DOHH2 (cell line): Measurements from ENCODE around the gene CCNE1.

Experiments used
- H3F3A ChIP-seq: fragments of 200-600 bp; sonication (generic), shearing (Covaris generic); 2 replicates; pipeline ENCODE4 v1.6.0; 2016; ENCODE audit warnings: antibody characterized with exemption, mild to moderate bottlenecking; ENCODE audit not compliant: control insufficient read depth, insufficient read depth
- H3K27ac ChIP-seq: fragments of 200-600 bp; sonication (generic); 2 replicates; pipeline ENCODE4 v1.5.1; 2014; ENCODE audit warnings: low read depth, mild to moderate bottlenecking, low read length, moderate library complexity
- H3K27me3 ChIP-seq: fragments of 200-600 bp; sonication (generic); 2 replicates; pipeline ENCODE4 v1.6.1; 2014; ENCODE audit warnings: mild to moderate bottlenecking, low read length, mixed read lengths; ENCODE audit not compliant: control insufficient read depth
- H3K36me3 ChIP-seq: fragments of 200-600 bp; sonication (generic); 2 replicates; pipeline ENCODE4 v1.6.1; 2014; ENCODE audit warnings: mild to moderate bottlenecking, low read length, moderate library complexity, mixed read lengths; ENCODE audit not compliant: control insufficient read depth
- H3K4me1 ChIP-seq: fragments of 200-600 bp; sonication (generic); 2 replicates; pipeline ENCODE4 v1.6.1; 2014; ENCODE audit warnings: mild to moderate bottlenecking, low read length, mixed read lengths; ENCODE audit not compliant: control insufficient read depth
- H3K4me2 ChIP-seq: fragments of 200-600 bp; sonication (generic); 2 replicates; pipeline ENCODE4 v1.6.0; 2014; ENCODE audit warnings: mild to moderate bottlenecking, low read length, moderate library complexity
- H3K4me3 ChIP-seq: fragments of 200-600 bp; sonication (generic); 2 replicates; pipeline ENCODE4 v1.5.1; 2014; ENCODE audit warnings: mild to moderate bottlenecking, low read length, mixed read lengths
- H3K79me2 ChIP-seq: fragments of 200-600 bp; sonication (generic); 2 replicates; pipeline ENCODE4 v1.6.1; 2014; ENCODE audit warnings: mild to moderate bottlenecking, low read length, mixed read lengths; ENCODE audit not compliant: control insufficient read depth
- H3K9me2 ChIP-seq: fragments of 200-600 bp; sonication (generic); replicated peaks from 2 replicates; pipeline ENCODE4 v1.6.1; 2014; ENCODE audit warnings: mild to moderate bottlenecking, low read length, mixed read lengths; ENCODE audit not compliant: control insufficient read depth
- H3K9me3 ChIP-seq: fragments of 200-600 bp; sonication (generic); 2 replicates; pipeline ENCODE4 v1.6.1; 2014; ENCODE audit warnings: antibody characterized with exemption, low read length, mixed read lengths; ENCODE audit not compliant: control insufficient read depth, insufficient read depth
- H4K20me1 ChIP-seq: fragments of 200-600 bp; sonication (generic); 2 replicates; pipeline ENCODE4 v1.6.0; 2014; ENCODE audit warnings: low read depth, mild to moderate bottlenecking, antibody characterized with exemption, low read length, moderate library complexity; ENCODE audit not compliant: control insufficient read depth, insufficient read depth
- CTCF ChIP-seq: fragments of 200-600 bp; sonication (generic); IDR thresholded peaks from one replicate; pipeline ENCODE4 v1.5.1; 2014; ENCODE audit warnings: antibody characterized with exemption, mild to moderate bottlenecking, low read depth, low read length; ENCODE audit not compliant: poor library complexity, severe bottlenecking
- EZH2phosphoT487 ChIP-seq: fragments of 200-600 bp; sonication (generic); IDR thresholded peaks from 2 replicates; pipeline ENCODE4 v1.6.1; 2017; ENCODE audit warnings: borderline replicate concordance, mild to moderate bottlenecking, antibody characterized with exemption, low read length, moderate library complexity, mixed read lengths

The CCNE1 gene

GRCh38 chr19:29860492-29860891 is 48.7 kb downstream of the CCNE1 start:
- TF ChIP-seq CTCF (no peak), EZH2phosphoT487 (no peak)
- no peaks in the 10 kb centered on the region for H3K79me2 ChIP-seq
- H3F3A ChIP-seq = no peaks in the 10 kb centered on the region
- H3K27ac ChIP-seq = no peak overlapping the region
- no peaks in the 10 kb centered on the region for H3K4me1 ChIP-seq
- no peaks in the 10 kb centered on the region for H4K20me1 ChIP-seq
- no peaks in the 10 kb centered on the region for H3K36me3 ChIP-seq
- H3K27me3 ChIP-seq = no peaks in the 10 kb centered on the region
- no peaks in the 10 kb centered on the region for H3K9me3 ChIP-seq
- H3K9me2 ChIP-seq = no peaks in the 10 kb centered on the region
- H3K4me2 ChIP-seq = no peak overlapping the region
- H3K4me3 ChIP-seq = no peak overlapping the region

GRCh38 chr19:29861574-29861973 is 49.8 kb downstream of the CCNE1 start:
- H3K79me2 ChIP-seq = no peaks in the 10 kb centered on the region

GRCh38 chr19:29866011-29866410 is 54.2 kb downstream of the CCNE1 start:
- Histone ChIP-seq H4K20me1 (no peaks in the 10 kb centered on the region), H3K36me3 (no peaks in the 10 kb centered on the region), H3K9me2 (no peaks in the 10 kb centered on the region), H3K27me3 (peaks cover 6% of the 10 kb centered on the region), H3F3A (no peaks in the 10 kb centered on the region), H3K27ac (no peak overlapping the region), H3K4me1 (no peaks in the 10 kb centered on the region), H3K4me3 (no peak overlapping the region), H3K9me3 (no peaks in the 10 kb centered on the region), H3K79me2 (no peaks in the 10 kb centered on the region), H3K4me2 (no peak overlapping the region)
- no peak for TF ChIP-seq EZH2phosphoT487
- TF ChIP-seq CTCF = no peak

More at GRCh38 chr19:29861574-29861973, 49.8 kb downstream of the CCNE1 start:
- no peaks in the 10 kb centered on the region for H3F3A ChIP-seq
- no peak for TF ChIP-seq EZH2phosphoT487
- no peak for TF ChIP-seq CTCF
- H3K27ac ChIP-seq = no peak overlapping the region
- H3K4me1 ChIP-seq = no peaks in the 10 kb centered on the region
- no peak overlapping the region for H3K4me3 ChIP-seq
- no peak overlapping the region for H3K4me2 ChIP-seq
- H4K20me1 ChIP-seq = no peaks in the 10 kb centered on the region
- H3K36me3 ChIP-seq = no peaks in the 10 kb centered on the region
- H3K27me3 ChIP-seq = peaks cover 6% of the 10 kb centered on the region
- no peaks in the 10 kb centered on the region for H3K9me2 ChIP-seq
- H3K9me3 ChIP-seq = no peaks in the 10 kb centered on the region
